ENCODE results near the gene STIP1.

- TF ChIP-seq CTCF (IDR thresholded peaks at IDR 0.05; ENCODE audit: low read length) (no peak), EZH2 (optimal IDR thresholded peaks at IDR 0.05; ENCODE audit: low read depth, low read length) (no peak)
Measured at GRCh38 chr11:64224151-64224890, 38.4 kb downstream of the STIP1 start.

All from MM.1S (cell line).